ENCODE data around the gene VCX3A. TPM values are rescaled to one million over a fixed set of nuclear protein-coding genes. Genes with fewer than 3 reads are reported as not detected.

The VCX3A gene
- total RNA-seq, 1 experiment from 2014 or later = 0.28 TPM

DNA sequence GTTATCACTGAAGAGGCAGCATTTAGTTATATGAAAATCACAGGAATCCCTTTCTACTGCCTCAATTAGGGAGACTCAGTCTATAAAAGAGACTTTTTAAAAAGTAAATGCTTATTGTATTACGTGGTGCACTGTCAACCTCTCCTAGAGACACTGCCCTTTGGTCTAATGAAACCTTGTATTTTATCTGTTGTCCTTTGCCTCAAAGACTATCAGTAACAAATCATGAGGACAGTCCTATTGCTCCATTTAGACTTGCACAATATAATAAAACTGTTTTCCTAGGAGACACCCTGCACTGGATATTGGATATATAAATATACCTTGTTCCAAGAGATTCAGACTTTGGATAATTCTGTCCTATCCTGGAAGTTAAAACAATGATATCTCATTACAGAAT is 34.2 kb downstream of the VCX3A start:
- Histone ChIP-seq H4K8ac (replicated peaks; ENCODE audit: insufficient read length, low read depth, low read length) (no peak overlapping the region), H2BK20ac (ENCODE audit: low read depth, low read length, poor library complexity, severe bottlenecking) (no peak overlapping the region), H4K20me1 (ENCODE audit: control insufficient read depth, insufficient read depth, insufficient read length) (no peaks in the 10 kb centered on the region), H3K79me2 (ENCODE audit: insufficient read depth, low read length) (no peaks in the 10 kb centered on the region), H3T11ph (ENCODE audit: low read length) (no peak overlapping the region), H3K4ac (ENCODE audit: low read depth, low read length) (no peak overlapping the region), H3K27ac (ENCODE audit: insufficient read length, low read depth, low read length) (no peak overlapping the region), H3K4me1 (ENCODE audit: insufficient read depth, low read length) (peaks cover 4% of the 10 kb centered on the region; the same call in 1 of the 2 replicates), H2BK120ac (ENCODE audit: low read depth, low read length, poor library complexity, severe bottlenecking) (no peak overlapping the region), H3K23me2 (ENCODE audit: insufficient read length, low read depth, low read length, poor library complexity, severe bottlenecking) (no peaks in the 10 kb centered on the region), H2BK12ac (ENCODE audit: insufficient read length, low read depth, low read length) (no peak overlapping the region), H3K9ac (ENCODE audit: extremely low read depth, insufficient read length, low read length) (no peak overlapping the region), H2BK5ac (ENCODE audit: insufficient read length, low read length) (no peak overlapping the region), H3K14ac (ENCODE audit: insufficient read depth, low read length) (no peak overlapping the region), H4K5ac (ENCODE audit: insufficient read length, low read depth, low read length) (no peak overlapping the region), H4K91ac (ENCODE audit: insufficient read length, low read depth, low read length) (no peak overlapping the region), H2AK5ac (ENCODE audit: insufficient read length, low read length) (no peak overlapping the region), H3K79me1 (ENCODE audit: insufficient read depth, low read depth, low read length, poor library complexity, severe bottlenecking) (no peaks in the 10 kb centered on the region), H3K56ac (ENCODE audit: insufficient read length, low read depth, low read length) (no peak overlapping the region), H3K18ac (ENCODE audit: insufficient read length, low read depth, low read length) (no peak overlapping the region), H3K4me2 (ENCODE audit: insufficient read depth, insufficient read length, low read length) (no peak overlapping the region), H3K23ac (ENCODE audit: insufficient read length, low read depth, low read length) (no peak overlapping the region), H3K27me3 (ENCODE audit: insufficient read depth, low read length) (no peaks in the 10 kb centered on the region), H3K9me3 (ENCODE audit: control insufficient read depth, low read depth, low read length) (no peaks in the 10 kb centered on the region), H2BK15ac (ENCODE audit: low read depth, low read length) (no peak overlapping the region), H2AFZ (ENCODE audit: low read length) (no peak overlapping the region)
- Mint-ChIP-seq H3K9me3 (peaks cover 5 to 11% of the 10 kb centered on the region in 2 experiments; a peak in 3 of 5 replicates), H3K4me1 (peaks cover 13 to 17% of the 10 kb centered on the region in 2 experiments), H3K27me3 (ENCODE audit: low read depth) (peaks cover 2% of the 10 kb centered on the region), H3K36me3 (ENCODE audit: insufficient read depth in 1 of 3, low read depth in 3 of 3) (peaks cover 0 to 18% (median 4%) of the 10 kb centered on the region in 3 experiments; a peak in 3 of 7 replicates), H3K27ac (no peak overlapping the region), H3K4me3 (no peak overlapping the region)
- no peak for DNase-seq
- no CpG with 5 or more reads among the region's 1 CpG for WGBS (ENCODE audit: extremely low coverage, insufficient read length, low lambda C conversion rate)
- TF ChIP-seq, protein P1, sequence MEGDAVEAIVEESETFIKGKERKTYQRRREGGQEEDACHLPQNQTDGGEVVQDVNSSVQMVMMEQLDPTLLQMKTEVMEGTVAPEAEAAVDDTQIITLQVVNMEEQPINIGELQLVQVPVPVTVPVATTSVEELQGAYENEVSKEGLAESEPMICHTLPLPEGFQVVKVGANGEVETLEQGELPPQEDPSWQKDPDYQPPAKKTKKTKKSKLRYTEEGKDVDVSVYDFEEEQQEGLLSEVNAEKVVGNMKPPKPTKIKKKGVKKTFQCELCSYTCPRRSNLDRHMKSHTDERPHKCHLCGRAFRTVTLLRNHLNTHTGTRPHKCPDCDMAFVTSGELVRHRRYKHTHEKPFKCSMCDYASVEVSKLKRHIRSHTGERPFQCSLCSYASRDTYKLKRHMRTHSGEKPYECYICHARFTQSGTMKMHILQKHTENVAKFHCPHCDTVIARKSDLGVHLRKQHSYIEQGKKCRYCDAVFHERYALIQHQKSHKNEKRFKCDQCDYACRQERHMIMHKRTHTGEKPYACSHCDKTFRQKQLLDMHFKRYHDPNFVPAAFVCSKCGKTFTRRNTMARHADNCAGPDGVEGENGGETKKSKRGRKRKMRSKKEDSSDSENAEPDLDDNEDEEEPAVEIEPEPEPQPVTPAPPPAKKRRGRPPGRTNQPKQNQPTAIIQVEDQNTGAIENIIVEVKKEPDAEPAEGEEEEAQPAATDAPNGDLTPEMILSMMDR (conservative IDR thresholded peaks at IDR 0.05) = no peak

Measured in H9 (cell line).